GM19099 (cell line): Measurements from ENCODE around the gene EDDM3A.

Source experiments
- POLR2A ChIP-seq: IDR thresholded peaks from 3 replicates; pipeline ENCODE4 v1.6.1; 2011; ENCODE audit warnings: low read depth; ENCODE audit not compliant: insufficient read length; ENCODE audit errors: extremely low read depth

The EDDM3A gene

DNA sequence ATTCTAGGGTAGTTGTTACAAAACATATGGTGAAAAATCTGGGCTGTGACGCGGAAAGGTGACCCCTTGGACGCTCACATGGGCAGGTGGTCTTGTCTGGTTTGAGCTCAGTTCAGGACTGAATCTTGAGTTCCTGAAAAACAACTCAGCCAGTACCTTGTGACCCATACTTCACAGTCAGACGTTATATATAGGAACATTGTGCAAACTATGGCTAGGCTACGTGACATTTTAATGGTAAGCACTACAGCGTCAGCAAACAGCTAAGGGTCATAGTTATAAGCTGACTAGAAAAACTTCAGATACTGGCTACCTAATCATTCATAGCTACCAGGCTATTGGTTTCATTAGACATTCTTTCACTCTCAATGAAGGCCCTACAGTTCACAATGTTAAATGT, 14.8 kb upstream of the EDDM3A start:
- no peak for TF ChIP-seq POLR2A

DNA sequence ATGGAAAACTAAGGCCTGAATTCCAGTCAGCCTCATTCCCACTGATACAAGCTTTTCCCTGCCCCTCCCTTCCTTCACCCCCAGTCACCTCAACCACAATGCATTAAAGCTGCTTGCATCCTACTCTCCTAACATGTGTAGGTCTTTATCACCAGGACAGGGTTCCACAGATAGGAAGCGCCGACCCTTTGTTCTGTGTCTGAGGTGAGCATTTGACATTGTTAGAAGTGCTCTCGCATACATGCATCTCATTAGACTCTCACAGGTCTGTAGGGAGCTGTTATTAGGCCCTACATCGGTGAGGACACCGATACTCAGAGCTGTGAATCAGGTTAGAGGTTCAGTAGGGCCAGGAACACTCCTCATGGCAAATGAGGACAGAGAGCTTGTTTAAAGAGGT, 13.2 kb upstream of the EDDM3A start:
- no peak for TF ChIP-seq POLR2A

DNA sequence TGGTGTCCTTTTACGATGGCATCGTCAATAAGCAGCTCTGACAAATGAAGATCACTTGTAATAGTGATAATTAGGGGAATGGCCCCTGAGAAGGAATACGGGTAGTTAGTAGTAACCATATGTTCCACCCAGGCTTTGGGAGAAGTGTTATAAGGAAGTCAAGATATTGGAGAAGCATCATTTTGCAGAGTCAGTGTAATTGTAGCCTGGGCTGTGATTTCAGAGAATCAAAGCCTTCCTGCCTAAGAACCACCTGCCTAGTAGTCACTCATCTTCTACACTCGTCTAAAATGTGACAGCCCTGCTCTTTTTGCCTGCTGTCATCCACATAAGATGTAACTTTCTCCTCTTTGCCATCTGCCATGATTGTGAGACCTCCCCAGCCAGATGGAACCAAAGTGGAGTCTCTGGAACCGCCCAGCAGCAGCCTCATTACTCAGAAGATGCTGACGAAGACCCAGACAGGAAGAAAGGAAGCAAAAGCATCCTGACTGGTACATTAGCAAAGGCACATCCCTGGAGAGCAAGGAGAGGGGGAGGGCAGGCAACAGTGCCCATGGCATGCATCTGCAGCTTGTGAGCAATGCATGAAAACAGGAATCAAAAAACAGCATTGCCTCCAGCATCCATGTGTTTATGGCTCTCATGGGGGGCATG, 12.6 kb upstream of the EDDM3A start:
- no peak for TF ChIP-seq POLR2A

DNA sequence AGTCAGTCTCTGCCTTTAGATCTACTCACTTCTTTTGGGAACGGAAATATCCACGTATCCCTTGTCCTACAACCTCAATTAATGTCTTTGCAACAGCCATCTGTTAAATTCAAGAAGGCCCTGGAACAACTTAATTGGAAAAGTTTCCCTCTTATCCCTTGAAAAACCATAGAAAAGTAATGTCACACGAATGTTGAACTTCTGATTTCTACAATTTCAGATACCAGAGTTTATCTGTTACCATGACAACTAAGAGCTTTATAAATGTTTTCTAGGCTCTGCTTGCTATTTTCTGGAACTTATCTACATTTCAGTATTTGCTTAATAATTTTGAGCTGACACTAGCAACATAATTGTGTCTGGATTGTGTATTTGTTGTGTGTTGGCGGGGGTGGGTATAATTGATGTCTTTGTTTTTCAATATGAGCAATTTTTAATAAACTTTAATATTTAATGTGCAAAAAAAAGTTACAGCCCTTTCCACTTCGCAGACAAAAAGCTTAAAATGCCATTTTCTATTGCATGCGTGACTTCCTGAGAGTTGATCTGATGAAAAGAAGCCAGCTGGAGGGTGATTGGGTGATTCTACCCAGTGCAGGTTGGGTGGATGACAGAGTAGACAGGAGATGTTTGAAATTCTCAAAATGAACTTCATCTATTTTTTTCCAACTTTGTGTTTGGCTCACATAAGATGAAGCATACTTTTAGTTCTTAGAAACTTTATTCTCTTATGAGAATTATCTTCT, 11.8 kb upstream of the EDDM3A start:
- TF ChIP-seq POLR2A, result no peak

DNA sequence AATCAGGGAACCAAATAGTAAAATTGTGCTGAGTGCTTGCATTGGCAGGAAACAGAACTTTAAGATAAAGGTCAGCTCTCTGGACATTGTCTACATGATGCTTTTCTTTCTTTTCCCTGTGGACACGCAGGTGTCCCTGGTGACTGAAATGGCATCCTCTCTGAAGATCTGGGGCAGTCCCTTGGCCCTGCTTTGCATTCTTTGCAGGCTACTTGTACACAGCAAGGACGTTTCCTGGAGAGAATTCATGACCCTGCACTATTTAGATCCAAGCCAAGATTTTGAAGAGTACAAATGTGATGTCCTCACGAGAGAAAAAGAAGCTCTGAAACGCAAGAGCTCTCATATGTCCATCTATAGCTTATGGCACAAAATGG, 11.3 kb upstream of the EDDM3A start:
- TF ChIP-seq POLR2A, result no peak

DNA sequence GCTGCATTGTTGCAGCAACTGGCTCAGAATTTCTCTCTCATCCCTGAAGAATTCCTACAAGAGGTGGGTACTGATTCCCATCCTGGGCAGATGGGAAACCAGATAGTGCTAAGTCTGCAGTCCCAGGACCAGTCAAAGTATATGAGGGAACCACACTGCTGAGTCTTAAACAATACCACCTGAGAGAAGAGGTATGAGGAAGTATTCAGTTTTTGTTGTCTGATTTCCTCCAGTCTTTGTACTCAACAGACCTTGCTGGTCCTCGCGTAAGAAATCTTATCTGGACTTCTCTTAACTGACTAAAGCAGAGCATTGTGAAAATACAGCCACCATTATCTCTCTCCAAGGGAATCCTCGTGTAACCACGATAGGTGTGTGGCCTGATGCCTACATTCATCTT, 3.6 kb upstream of the EDDM3A start:
- no peak for TF ChIP-seq POLR2A

DNA sequence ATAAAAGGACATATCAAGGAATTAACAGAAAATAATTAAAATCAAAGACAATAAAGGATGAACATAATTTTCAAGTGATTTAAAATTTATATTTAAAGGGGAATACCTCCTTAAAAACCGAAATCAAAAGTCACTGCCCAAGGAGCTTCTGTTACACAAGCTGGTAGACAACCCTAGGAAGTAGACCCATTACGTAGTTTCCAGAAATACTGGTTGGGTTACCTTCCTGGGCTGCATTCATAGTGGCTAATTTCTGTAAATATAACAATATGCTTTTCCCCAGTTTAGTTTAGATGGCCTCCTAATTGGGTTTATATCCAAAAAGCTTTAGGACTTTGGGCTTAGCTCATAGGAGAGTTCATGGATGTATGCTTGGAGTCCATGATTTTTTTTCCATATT, 2.1 kb upstream of the EDDM3A start:
- no peak for TF ChIP-seq POLR2A

DNA sequence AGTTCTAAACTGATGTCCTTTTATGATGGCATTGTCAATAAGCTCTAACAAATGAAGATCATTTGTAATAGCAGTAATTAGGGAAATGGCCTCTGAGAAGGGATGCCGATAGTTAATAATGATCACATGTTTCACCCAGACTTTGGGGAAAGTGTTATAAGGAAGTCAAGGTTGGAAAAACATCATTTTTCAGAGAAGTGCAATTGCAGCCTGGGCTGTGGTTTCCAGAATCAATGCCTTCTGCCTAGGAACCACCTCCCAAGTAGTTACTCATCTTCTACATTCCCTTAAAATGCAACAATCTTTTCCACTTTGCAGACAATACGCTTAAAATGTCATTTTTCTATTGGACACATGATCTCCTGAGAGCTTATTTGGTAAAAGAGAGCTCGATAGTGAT, 879 bp downstream of the EDDM3A start:
- no peak for TF ChIP-seq POLR2A

DNA sequence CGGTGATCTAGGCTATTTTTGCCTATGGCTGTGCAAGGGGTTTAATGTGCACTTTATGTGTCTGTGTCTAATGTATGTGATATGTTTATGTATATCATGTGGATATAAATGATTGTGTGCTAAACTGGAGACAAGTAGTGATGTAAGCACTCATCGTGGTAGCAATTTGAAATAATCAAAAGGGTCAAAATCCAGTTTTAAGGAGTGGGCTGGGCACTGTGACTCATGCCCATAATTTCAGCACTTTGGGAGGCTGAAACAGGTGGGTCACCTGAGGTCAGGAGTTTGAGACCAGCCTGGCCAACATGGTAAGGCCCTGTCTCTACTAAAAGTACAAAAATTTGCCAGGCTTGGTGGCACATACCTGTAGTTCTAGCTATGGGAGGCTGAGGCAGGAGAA, 2.8 kb downstream of the EDDM3A start:
- no peak for TF ChIP-seq POLR2A

DNA sequence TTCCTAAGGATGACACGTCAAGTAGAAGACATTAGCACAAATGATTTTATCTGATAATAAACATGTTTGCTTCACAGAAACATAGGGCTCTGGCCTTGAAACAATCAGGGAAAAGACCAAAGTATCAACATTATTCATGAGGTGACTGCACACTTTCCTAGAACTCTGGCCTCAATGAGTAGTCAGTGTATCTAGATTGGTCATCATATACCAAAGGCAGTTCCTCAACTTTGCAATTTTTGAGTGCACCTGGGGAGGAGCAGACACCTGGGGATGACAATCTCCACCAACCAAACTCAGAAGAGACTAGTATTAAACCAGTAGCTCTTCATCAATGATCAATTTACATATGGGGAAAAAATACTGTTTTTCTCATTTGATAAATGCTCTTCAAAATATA, 4.5 kb downstream of the EDDM3A start:
- TF ChIP-seq POLR2A, result no peak

DNA sequence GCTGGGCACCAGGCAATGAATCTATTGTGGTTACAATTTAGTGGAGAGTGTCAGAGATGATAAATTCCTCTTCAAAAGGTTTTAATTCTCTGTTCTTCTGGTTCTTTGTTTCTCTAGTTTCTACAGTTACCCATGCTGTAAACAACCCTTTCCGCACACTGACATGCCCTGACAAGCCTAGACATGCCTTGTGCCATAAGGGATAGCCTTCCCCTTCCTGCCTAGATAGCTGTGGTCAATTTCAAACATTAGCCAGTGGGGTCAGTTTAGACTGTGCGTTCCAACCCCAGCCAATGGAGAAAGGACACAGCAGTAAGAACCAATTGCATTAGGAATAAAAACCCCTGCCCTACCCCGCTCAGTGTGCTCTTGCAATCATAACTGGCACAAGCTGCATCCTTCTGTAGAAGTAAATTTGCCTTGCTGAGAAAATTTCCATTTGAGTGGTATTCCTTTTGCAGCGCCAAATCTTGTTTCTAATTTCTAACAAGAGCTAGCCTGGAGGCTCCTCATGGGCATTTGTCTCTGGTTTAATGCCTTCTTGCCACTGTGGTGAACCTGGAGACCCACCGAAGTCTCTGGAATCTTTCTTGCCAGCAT, 6.4 kb downstream of the EDDM3A start:
- no peak for TF ChIP-seq POLR2A

DNA sequence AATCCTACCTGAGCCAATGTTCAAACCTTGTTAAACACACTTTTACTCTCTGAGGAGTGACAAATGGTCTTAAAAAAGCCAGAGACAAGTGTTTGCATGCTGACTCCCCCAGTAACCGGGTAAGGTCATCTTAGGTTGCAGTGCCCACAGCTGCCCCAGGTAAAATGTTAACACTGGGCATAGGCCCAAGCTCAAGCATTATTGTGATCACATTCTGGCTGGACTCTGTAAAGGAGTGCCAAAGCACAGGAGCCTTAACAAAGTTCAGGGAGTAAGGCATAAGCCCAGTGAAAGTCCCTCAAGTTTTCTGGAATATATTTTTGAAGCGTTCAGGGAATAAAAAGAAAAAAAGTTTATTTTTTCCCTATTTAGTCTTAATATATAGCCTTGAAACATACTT, 8.6 kb downstream of the EDDM3A start:
- no peak for TF ChIP-seq POLR2A

DNA sequence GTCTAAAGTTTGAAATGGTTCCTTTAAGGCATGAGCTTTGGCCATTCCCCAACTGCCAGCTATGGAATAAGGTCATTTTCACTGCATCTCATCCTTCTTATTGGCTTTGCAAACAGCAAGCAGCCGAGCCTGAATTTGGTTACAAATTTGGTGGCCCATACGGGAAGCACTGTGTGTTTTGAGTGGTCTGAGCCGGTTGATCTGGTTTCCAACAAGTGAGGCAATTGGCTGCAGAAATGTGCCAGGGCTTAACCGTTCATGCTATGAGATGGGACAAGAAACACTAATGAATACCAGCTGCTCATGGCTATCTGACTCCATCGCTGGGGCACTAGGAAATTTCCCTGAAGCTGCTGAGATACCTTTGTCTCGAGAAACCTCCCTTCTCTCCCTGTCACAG, 9.3 kb downstream of the EDDM3A start:
- TF ChIP-seq POLR2A, result no peak

DNA sequence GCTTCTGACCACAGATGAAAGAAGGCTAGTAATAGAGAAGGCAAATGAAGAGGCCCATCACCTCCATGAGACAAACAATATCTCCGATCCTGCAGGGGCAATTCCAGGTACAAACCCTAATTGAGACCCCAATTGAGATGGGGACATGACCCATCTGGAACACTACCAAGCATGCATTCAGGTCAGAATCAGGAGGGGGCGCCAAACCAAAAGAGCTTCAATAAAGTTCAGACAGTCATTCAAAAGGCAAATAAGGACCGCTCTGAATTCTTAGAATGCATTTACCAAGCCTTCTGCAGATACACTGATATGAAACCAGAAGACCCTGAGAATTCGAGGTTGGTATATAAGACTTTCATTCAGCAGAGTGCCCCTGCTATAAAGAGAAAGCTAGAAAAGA, 12.3 kb downstream of the EDDM3A start:
- no peak for TF ChIP-seq POLR2A

DNA sequence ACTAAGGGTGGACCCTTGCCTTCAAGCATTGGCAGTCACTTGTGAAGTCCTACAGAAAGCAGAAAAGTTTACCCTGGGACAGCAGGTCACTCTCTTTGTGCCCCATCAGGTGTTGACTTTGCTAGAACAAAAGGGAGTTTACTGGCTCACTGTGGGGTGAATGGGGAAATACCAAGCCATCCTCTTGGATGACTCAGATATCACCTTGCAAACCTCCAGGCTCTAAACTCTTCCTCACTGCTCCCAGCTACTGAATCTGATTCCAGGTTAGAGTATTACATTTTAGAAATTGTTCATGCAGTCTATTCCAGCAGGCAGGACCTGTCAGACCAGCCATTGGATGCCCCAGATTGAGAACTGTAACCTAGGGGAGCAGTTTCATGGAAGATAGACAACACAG, 15.3 kb downstream of the EDDM3A start:
- no peak for TF ChIP-seq POLR2A

DNA sequence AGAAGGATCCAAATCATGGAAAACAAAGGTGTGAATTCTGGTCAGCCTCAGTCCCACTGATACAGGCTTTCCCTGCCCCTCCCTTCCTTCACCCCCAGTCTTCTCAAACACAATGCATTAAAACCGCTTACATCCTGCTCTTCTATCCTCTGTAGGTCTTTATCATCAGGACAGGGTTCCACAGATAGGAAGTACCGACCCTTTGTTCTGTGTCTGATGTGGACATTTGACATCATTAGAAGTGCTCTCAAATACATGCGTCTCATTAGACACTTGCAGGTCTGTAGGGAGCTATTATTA, 22.9 kb downstream of the EDDM3A start:
- TF ChIP-seq POLR2A, result no peak
